Adrenal gland (tissue), 12 donors: Measurements from ENCODE around the gene FDPS. TPM values are rescaled to one million over a fixed set of nuclear protein-coding genes. Genes with fewer than 3 reads are reported as not detected.

ENCODE experiments used
- DNase-seq, 7 donors: peaks; one replicate each; pipeline ENCODE4 v3.0.0-alpha.2; 2019 to 2020
- H3K27ac ChIP-seq, 5 donors: fragments of 200-600 bp; sonication (generic) in 4 of 5; 1 replicate in 3 of 5; 2 replicates in 2 of 5; pipeline versions ENCODE4 v1.5.1 to v1.8.0; 2016 to 2020; ENCODE audit warnings: mild to moderate bottlenecking in 1 of 5
- H3K27me3 ChIP-seq: fragments of 200-600 bp; 2 replicates; pipeline ENCODE4 v1.8.0; 2021
- H3K36me3 ChIP-seq, 2 donors: fragments of 200-600 bp; replicated peaks in 1 of 2; 1 replicate in 1 of 2; 2 replicates in 1 of 2; pipeline versions ENCODE4 v1.5.1 to v1.8.0; 2018 to 2022
- H3K4me1 ChIP-seq, 2 donors: fragments of 200-600 bp; replicated peaks in 1 of 2; 1 replicate in 1 of 2; 2 replicates in 1 of 2; pipeline versions ENCODE4 v1.5.1 to v1.8.0; 2018 to 2021
- H3K4me3 ChIP-seq, 4 donors: fragments of 200-600 bp; sonication (generic) in 3 of 4; one replicate each; pipeline ENCODE4 v1.5.1; 2016 to 2018
- H3K9me3 ChIP-seq, 3 donors: fragments of 200-600 bp; sonication (generic) in 1 of 3; replicated peaks in 1 of 3; 1 replicate in 2 of 3; 2 replicates in 1 of 3; pipeline versions ENCODE4 v1.5.1 to v1.8.0; 2016 to 2021
- CTCF ChIP-seq, 6 experiments: fragments of 450-650 bp in 4 of 6; fragments of 200-600 bp in 2 of 6; sonication (generic) in 1 of 6; IDR thresholded peaks; 1 replicate in 5 of 6; 2 replicates in 1 of 6; pipeline versions ENCODE4 v1.5.1 to v1.8.0; 2016 to 2021; ENCODE audit warnings: antibody characterized with exemption in 6 of 6, mild to moderate bottlenecking in 2 of 6, moderate library complexity in 1 of 6
- POLR2A ChIP-seq, 2 donors: fragments of 450-650 bp; IDR thresholded peaks; one replicate each; pipeline ENCODE4 v1.6.1; 2017; ENCODE audit warnings: antibody characterized with exemption in 2 of 2, mild to moderate bottlenecking in 2 of 2, moderate library complexity in 1 of 2
- WGBS, 4 donors: extraction: QIAGEN DNeasy Blood & Tissue Kit in 2 of 4; methylation state at CpG; one replicate each; pipeline versions ENCODE4 v1.1.5 to v1.1.7; 2013 to 2017; 5-methylcytosine and 5-hydroxymethylcytosine counted together
- intact Hi-C, 2 donors: fragments of 100-400 bp; cut with DNase I; formaldehyde crosslinking; loops; one replicate each; pipeline versions ENCODE4 v1.14.1 to v1.15.0; 2022 to 2023
- microRNA counts, 2 donors: library from miRNA; unstranded; fragments of <30 nt; microRNA quantifications; one replicate each; lab custom pipeline; 2016
- microRNA-seq, 3 donors: library from miRNA; unstranded; fragments of <30 nt; microRNA quantifications; one replicate each; pipeline ENCODE4, GENCODE V29; 2017 to 2020
- polyA plus RNA-seq, 3 donors: library from polyadenylated mRNA; stranded (reverse); fragments of 200-250 nt in 2 of 3; fragments of 350-450 nt in 1 of 3; fragmentation: Illumina TruSeq in 1 of 3; extraction: RNeasy Lipid Tissue Mini Kit (QIAGEN cat#74804) in 1 of 3; gene quantifications; one replicate each; pipeline ENCODE4 v1.2.3, GENCODE V29; 2013 to 2014
- small RNA-seq, 2 donors: library from RNA; depleted of rRNA; stranded (forward); fragments of <200 nt; gene quantifications; one replicate each; pipeline ENCODE3, GENCODE V24; 2016
- total RNA-seq, 9 donors: library from RNA; depleted of rRNA in 4 of 9; stranded (reverse); fragments of >200 nt in 4 of 9; fragments of 120-200 nt in 1 of 9; fragmentation: NEBNext Ultra II Directional in 1 of 9; extraction: Animal tissue kit (Norgen Biotek cat#: 25700) in 1 of 9; gene quantifications; one replicate each; pipeline versions ENCODE4 v1.1.0 to v1.2.4, GENCODE V29; 2013 to 2023
- donor health status: healthy with polysubstance abuse.
- donor health status: Bipolar disorder and iron deficiency.
- donor health status: DM: yes; HTN: yes; CAD: no.
- donor health status: DM: no; HTN: no; CAD: no.
- donor health status: DM: no; HTN: no; CAD: no.
- donor health status: DM: yes; HTN: yes; CAD: no.

Gene FDPS
- total and polyA plus RNA-seq, 12 donors, result 107 to 2,334 (median 206) TPM

GRCh38 chr1:155339515-155340097 is 30.9 kb downstream of the FDPS start:
- no peaks in the 10 kb centered on the region for H3K9me3 ChIP-seq
- WGBS, 4 donors, result 92 to 95% (median 93%) methylated on average over 8 of the region's 8 CpGs
- intact Hi-C loops, result no loop called here
- no peak overlapping the region for H3K27ac ChIP-seq
- TF ChIP-seq POLR2A (IDR thresholded peaks at IDR 0.05), result no peak
- H3K27me3 ChIP-seq, result no peaks in the 10 kb centered on the region
- H3K36me3 ChIP-seq, result peaks cover 0 to 93% of the 10 kb centered on the region in 2 donors
- H3K4me3 ChIP-seq, result no peak overlapping the region
- no peak for DNase-seq
- no peaks in the 10 kb centered on the region for H3K4me1 ChIP-seq

GRCh38 chr1:155342842-155343241 is 34.2 kb downstream of the FDPS start:
- TF ChIP-seq CTCF (IDR thresholded peaks at IDR 0.05) (no peak), POLR2A (IDR thresholded peaks at IDR 0.05) (no peak)
- H3K36me3 ChIP-seq, result peaks cover 0 to 94% of the 10 kb centered on the region in 2 donors
- intact Hi-C loops, result no loop called here
- no peak overlapping the region for H3K4me3 ChIP-seq
- 84 to 100% (median 88%) methylated on average over 3 of the region's 3 CpGs for WGBS, 4 donors
- no peak for DNase-seq
- H3K4me1 ChIP-seq, result no peaks in the 10 kb centered on the region
- H3K27ac ChIP-seq, result no peak overlapping the region
- no peaks in the 10 kb centered on the region for H3K27me3 ChIP-seq
- no peaks in the 10 kb centered on the region for H3K9me3 ChIP-seq

- TF ChIP-seq POLR2A (IDR thresholded peaks at IDR 0.05), result no peak
- no peak for TF ChIP-seq CTCF (IDR thresholded peaks at IDR 0.05)
- WGBS, 4 donors, result 77 to 89% (median 86%) methylated on average over 6 of the region's 6 CpGs
- Histone ChIP-seq H3K4me3 (no peak overlapping the region), H3K27me3 (no peaks in the 10 kb centered on the region), H3K4me1 (no peaks in the 10 kb centered on the region), H3K27ac (no peak overlapping the region), H3K9me3 (no peaks in the 10 kb centered on the region), H3K36me3 (peaks cover 0 to 91% of the 10 kb centered on the region in 2 donors)
- intact Hi-C loops, result no loop called here
- no peak for DNase-seq
These were observed 44.0 kb downstream of the FDPS start for GRCh38 chr1:155352631-155353030.

GRCh38 chr1:155360051-155360450 is 51.4 kb downstream of the FDPS start:
- H3K4me3 ChIP-seq, result no peak overlapping the region
- TF ChIP-seq POLR2A (IDR thresholded peaks at IDR 0.05) (no peak), CTCF (IDR thresholded peaks at IDR 0.05) (no peak)
- no peaks in the 10 kb centered on the region for H3K9me3 ChIP-seq
- no peak for DNase-seq
- 91 to 100% (median 97%) methylated on average over 1 of the region's 1 CpG for WGBS, 4 donors
- H3K36me3 ChIP-seq, result peaks cover 0 to 78% of the 10 kb centered on the region in 2 donors
- intact Hi-C loops, result loop anchor here in 1 of 2 donors (10.0 kb wide), 1 partner anchor 225 kb away; no protein-coding TSS in a partner anchor
- H3K4me1 ChIP-seq, result no peaks in the 10 kb centered on the region
- H3K27ac ChIP-seq, result no peak overlapping the region
- H3K27me3 ChIP-seq, result no peaks in the 10 kb centered on the region

MicroRNAs within 50 kb of the gene (microRNA counts, 767-probe panel; counts per million panel counts)
- 0 counts per million in 2 donors for microRNA hsa-miR-555 (lab: Ali Mortazavi, UCI)

Small RNAs within 50 kb of the gene (microRNA-seq; reads per million reads assigned to microRNA genes)
- gene MIR555, result 0 reads per million in 3 donors

Small RNAs within 50 kb of the gene (small RNA-seq; reads per million reads assigned to genes)
- 0 to 0.25 reads per million in 2 donors for gene RNU6-106P

Other genes starting within 250 kb of the FDPS start
- gene EFNA4, start 245.1 kb upstream of the FDPS start, total RNA-seq, result 10 to 100 TPM in 5 of 9 donors, 1 to 10 TPM in 4; 3.5 to 28.7 (median 12.7) TPM
- 10 to 100 TPM; 10.0 to 23.5 (median 12.1) TPM for gene EFNA4, start 245.1 kb upstream of the FDPS start, polyA plus RNA-seq
- gene EFNA3, start 230.0 kb upstream of the FDPS start, total RNA-seq, result 1 to 10 TPM; 1.4 to 7.3 (median 2.7) TPM
- 1 to 10 TPM; 2.8 to 4.0 (median 3.7) TPM for gene EFNA3, start 230.0 kb upstream of the FDPS start, polyA plus RNA-seq
- gene EFNA1, start 181.0 kb upstream of the FDPS start, total RNA-seq, result 10 to 100 TPM in 8 of 9 donors, 1 to 10 TPM in 1; 9.9 to 49.7 (median 27.7) TPM
- gene EFNA1, start 181.0 kb upstream of the FDPS start, polyA plus RNA-seq, result 10 to 100 TPM in 2 of 3 donors, 1 to 10 TPM in 1; 6.6 to 35.9 (median 30.2) TPM
- 100 to 1,000 TPM in 2 of 9 donors, 10 to 100 TPM in 7; 31.7 to 112 (median 50.6) TPM for gene SLC50A1, start 173.0 kb upstream of the FDPS start, total RNA-seq
- 100 to 1,000 TPM in 1 of 3 donors, 10 to 100 TPM in 2; 55.2 to 172 (median 61.8) TPM for gene SLC50A1, start 173.0 kb upstream of the FDPS start, polyA plus RNA-seq
- 100 to 1,000 TPM in 8 of 9 donors, 10 to 100 TPM in 1; 45.4 to 192 (median 159) TPM for gene DPM3, start 168.3 kb upstream of the FDPS start, total RNA-seq
- 1,000 to 10,000 TPM in 2 of 3 donors, 1 to 10 TPM in 1; 6.8 to 1,427 (median 1,371) TPM for gene DPM3, start 168.3 kb upstream of the FDPS start, polyA plus RNA-seq
- 100 to 1,000 TPM in 8 of 9 donors, 10 to 100 TPM in 1; 76.1 to 252 (median 154) TPM for gene KRTCAP2, start 135.6 kb upstream of the FDPS start, total RNA-seq
- gene KRTCAP2, start 135.6 kb upstream of the FDPS start, polyA plus RNA-seq, result 100 to 1,000 TPM; 383 to 806 (median 704) TPM
- gene TRIM46, start 135.0 kb upstream of the FDPS start, total RNA-seq, result under 1 TPM in 7 of 9 donors, not detected in 2; 0.19 to 0.96 (median 0.44) TPM
- gene TRIM46, start 135.0 kb upstream of the FDPS start, polyA plus RNA-seq, result 1 to 10 TPM in 2 of 3 donors, under 1 TPM in 1; 0.38 to 5.6 (median 1.2) TPM
- gene THBS3, start 101.0 kb upstream of the FDPS start, total RNA-seq, result 10 to 100 TPM in 7 of 9 donors, 1 to 10 TPM in 2; 7.1 to 38.6 (median 15.7) TPM
- 100 to 1,000 TPM in 1 of 3 donors, 10 to 100 TPM in 1, 1 to 10 TPM in 1; 9.6 to 147 (median 71.3) TPM for gene THBS3, start 101.0 kb upstream of the FDPS start, polyA plus RNA-seq
- 10 to 100 TPM; 39.2 to 83.8 (median 45.6) TPM for gene MTX1, start 100.2 kb upstream of the FDPS start, total RNA-seq
- 100 to 1,000 TPM in 1 of 3 donors, 10 to 100 TPM in 2; 26.7 to 111 (median 79.8) TPM for gene MTX1, start 100.2 kb upstream of the FDPS start, polyA plus RNA-seq
- gene ENTREP3, start 53.4 kb upstream of the FDPS start, total RNA-seq, result 10 to 100 TPM in 7 of 9 donors, 1 to 10 TPM in 2; 8.5 to 43.0 (median 32.6) TPM
- gene ENTREP3, start 53.4 kb upstream of the FDPS start, polyA plus RNA-seq, result 10 to 100 TPM; 10.3 to 26.9 (median 22.7) TPM
- gene SCAMP3, start 46.5 kb upstream of the FDPS start, total RNA-seq, result 100 to 1,000 TPM in 4 of 9 donors, 10 to 100 TPM in 5; 51.0 to 143 (median 98.6) TPM
- 100 to 1,000 TPM in 1 of 3 donors, 10 to 100 TPM in 2; 41.9 to 102 (median 78.0) TPM for gene SCAMP3, start 46.5 kb upstream of the FDPS start, polyA plus RNA-seq
- gene CLK2, start 35.4 kb upstream of the FDPS start, total RNA-seq, result 10 to 100 TPM; 10.7 to 94.2 (median 53.6) TPM
- gene CLK2, start 35.4 kb upstream of the FDPS start, polyA plus RNA-seq, result 100 to 1,000 TPM in 2 of 3 donors, 10 to 100 TPM in 1; 47.1 to 162 (median 122) TPM
- gene HCN3, start 31.4 kb upstream of the FDPS start, total RNA-seq, result 1 to 10 TPM; 1.0 to 6.5 (median 3.6) TPM
- 10 to 100 TPM in 1 of 3 donors, 1 to 10 TPM in 2; 3.1 to 14.5 (median 6.2) TPM for gene HCN3, start 31.4 kb upstream of the FDPS start, polyA plus RNA-seq
- gene PKLR, start 7.4 kb upstream of the FDPS start, total RNA-seq, result under 1 TPM in 2 of 9 donors, not detected in 7; 0.18 to 0.34 TPM
- gene PKLR, start 7.4 kb upstream of the FDPS start, polyA plus RNA-seq, result under 1 TPM in 2 of 3 donors, not detected in 1; 0.10 to 0.24 TPM
- 10 to 100 TPM in 8 of 9 donors, 1 to 10 TPM in 1; 9.8 to 64.9 (median 27.1) TPM for gene RUSC1, start 12.0 kb downstream of the FDPS start, total RNA-seq
- gene RUSC1, start 12.0 kb downstream of the FDPS start, polyA plus RNA-seq, result 100 to 1,000 TPM in 1 of 3 donors, 10 to 100 TPM in 2; 15.1 to 111 (median 53.7) TPM